ENCODE measurements around the gene IFIT2. TPM values are rescaled to one million over a fixed set of nuclear protein-coding genes. Genes with fewer than 3 reads are reported as not detected.

Gene IFIT2
- polyA plus RNA-seq, 6 donors from 2014 or later, result 9.4 to 22.7 (median 14.0) TPM

DNA sequence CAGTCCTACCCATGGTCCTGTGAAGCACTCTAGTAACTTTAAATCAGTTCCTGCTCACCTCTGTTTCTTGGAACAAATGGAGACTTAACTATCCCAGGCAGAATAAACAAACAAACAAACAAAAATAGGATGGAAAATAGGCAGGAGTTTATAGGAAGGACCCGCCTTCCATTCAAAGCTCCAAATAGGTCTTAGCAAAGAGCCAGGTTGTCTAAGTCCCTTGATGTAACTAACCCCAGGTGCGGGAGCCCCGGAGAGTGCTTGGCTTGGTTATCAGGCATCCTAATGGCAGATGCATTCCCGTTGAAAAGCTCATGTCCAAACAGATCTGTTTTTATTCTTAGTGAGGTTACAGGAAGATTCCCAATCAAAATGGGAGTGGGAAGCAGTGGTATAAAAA is 2.2 kb downstream of the IFIT2 start:
- Mint-ChIP-seq H3K4me3 (peak overlapping the region; percentile 77 to 98 (median 96)), H3K36me3 (peaks cover 30 to 31% of the 10 kb centered on the region in 2 donors), H3K4me1 (peaks cover 42 to 54% (median 48%) of the 10 kb centered on the region in 3 donors), H3K9me3 (peaks cover 0 to 7% (median 5%) of the 10 kb centered on the region in 7 donors), H3K27ac (peak overlapping the region in 4 of 6 donors; percentile 3 to 94 (median 33)), H3K27me3 (no peaks in the 10 kb centered on the region)
- no peak for ATAC-seq (ENCODE audit: low read depth in 2 of 2)
- DNase-seq, result no peak

DNA sequence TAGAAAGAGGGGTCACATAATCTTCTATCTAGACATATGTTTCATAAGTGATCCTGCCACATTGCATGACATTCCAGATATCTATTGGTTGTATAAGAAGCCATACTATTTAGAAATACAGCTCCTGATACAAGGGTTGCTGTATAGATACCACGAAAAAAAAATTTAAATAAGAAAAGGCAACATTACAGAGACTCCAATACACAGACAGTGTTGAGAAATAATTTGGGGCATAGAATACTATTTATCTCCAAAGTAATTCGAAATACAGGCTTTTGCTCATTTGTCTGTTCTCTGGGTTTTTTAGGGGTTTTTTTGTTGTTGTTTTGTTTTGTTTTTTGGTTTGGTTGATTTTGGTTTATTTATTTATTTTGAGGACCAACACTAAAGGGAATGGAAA is 2.6 kb downstream of the IFIT2 start:
- Mint-ChIP-seq H3K4me1 (peaks cover 45 to 54% (median 48%) of the 10 kb centered on the region in 3 donors), H3K9me3 (peaks cover 0 to 4% (median 2%) of the 10 kb centered on the region in 7 donors), H3K4me3 (peak overlapping the region in 4 of 8 donors; percentile 2 to 98 (median 58)), H3K27ac (peak overlapping the region in 1 of 6 donors; percentile 94), H3K27me3 (no peaks in the 10 kb centered on the region), H3K36me3 (peaks cover 35% of the 10 kb centered on the region in 2 donors)
- ATAC-seq (ENCODE audit: low read depth in 2 of 2) (no peak), DNase-seq (no peak)

DNA sequence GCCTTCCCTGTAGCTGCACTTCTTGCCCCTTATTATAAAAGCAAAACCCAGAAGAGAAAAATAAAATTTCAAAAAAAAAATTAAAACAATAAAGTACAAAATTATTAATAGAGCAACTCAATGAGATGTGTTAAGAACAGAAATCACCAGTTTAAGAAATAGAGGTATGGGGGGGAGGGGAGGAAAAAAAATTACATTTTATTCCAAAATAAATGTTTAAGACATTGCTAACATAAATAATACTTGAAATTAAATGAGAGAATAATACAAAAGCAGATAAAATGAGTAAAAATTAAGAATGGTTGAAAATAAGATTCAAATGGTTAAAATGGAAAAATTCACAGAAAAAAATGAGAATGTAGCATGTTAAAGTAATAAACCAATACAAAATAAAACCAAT is 3.1 kb downstream of the IFIT2 start:
- H3K4me1 Mint-ChIP-seq, result peaks cover 45 to 54% (median 48%) of the 10 kb centered on the region in 3 donors
- no peak for ATAC-seq (ENCODE audit: low read depth in 2 of 2)
- H3K4me3 Mint-ChIP-seq, result peak overlapping the region in 1 of 8 donors; percentile 98
- no peak for DNase-seq
- peaks cover 35 to 38% of the 10 kb centered on the region in 2 donors for H3K36me3 Mint-ChIP-seq
- peak overlapping the region in 1 of 6 donors; percentile 51 for H3K27ac Mint-ChIP-seq
- no peaks in the 10 kb centered on the region for H3K9me3 Mint-ChIP-seq
- no peaks in the 10 kb centered on the region for H3K27me3 Mint-ChIP-seq

DNA sequence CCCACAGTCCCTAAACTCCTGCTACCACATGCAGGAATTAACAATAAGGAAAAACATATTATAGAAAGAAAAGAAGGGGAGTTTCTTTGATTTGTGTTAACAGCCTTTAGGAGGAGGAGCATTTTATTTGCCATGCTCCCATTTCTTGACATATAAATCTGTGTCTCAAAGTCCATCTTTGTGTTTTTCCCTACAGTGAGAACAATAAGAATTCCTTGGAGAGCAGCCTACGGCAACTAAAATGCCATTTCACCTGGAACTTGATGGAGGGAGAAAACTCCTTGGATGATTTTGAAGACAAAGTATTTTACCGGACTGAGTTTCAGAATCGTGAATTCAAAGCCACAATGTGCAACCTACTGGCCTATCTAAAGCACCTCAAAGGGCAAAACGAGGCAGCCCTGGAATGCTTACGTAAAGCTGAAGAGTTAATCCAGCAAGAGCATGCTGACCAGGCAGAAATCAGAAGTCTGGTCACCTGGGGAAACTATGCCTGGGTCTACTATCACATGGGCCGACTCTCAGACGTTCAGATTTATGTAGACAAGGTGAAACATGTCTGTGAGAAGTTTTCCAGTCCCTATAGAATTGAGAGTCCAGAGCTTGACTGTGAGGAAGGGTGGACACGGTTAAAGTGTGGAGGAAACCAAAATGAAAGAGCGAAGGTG is 4.1 kb downstream of the IFIT2 start:
- H3K27ac Mint-ChIP-seq, result no peak overlapping the region
- H3K27me3 Mint-ChIP-seq, result no peaks in the 10 kb centered on the region
- peaks cover 35 to 38% of the 10 kb centered on the region in 2 donors for H3K36me3 Mint-ChIP-seq
- peaks cover 44 to 52% (median 47%) of the 10 kb centered on the region in 3 donors for H3K4me1 Mint-ChIP-seq
- ATAC-seq (ENCODE audit: low read depth in 2 of 2) (no peak), DNase-seq (no peak)
- peak overlapping the region in 1 of 8 donors; percentile 17 for H3K4me3 Mint-ChIP-seq
- H3K9me3 Mint-ChIP-seq, result no peaks in the 10 kb centered on the region

DNA sequence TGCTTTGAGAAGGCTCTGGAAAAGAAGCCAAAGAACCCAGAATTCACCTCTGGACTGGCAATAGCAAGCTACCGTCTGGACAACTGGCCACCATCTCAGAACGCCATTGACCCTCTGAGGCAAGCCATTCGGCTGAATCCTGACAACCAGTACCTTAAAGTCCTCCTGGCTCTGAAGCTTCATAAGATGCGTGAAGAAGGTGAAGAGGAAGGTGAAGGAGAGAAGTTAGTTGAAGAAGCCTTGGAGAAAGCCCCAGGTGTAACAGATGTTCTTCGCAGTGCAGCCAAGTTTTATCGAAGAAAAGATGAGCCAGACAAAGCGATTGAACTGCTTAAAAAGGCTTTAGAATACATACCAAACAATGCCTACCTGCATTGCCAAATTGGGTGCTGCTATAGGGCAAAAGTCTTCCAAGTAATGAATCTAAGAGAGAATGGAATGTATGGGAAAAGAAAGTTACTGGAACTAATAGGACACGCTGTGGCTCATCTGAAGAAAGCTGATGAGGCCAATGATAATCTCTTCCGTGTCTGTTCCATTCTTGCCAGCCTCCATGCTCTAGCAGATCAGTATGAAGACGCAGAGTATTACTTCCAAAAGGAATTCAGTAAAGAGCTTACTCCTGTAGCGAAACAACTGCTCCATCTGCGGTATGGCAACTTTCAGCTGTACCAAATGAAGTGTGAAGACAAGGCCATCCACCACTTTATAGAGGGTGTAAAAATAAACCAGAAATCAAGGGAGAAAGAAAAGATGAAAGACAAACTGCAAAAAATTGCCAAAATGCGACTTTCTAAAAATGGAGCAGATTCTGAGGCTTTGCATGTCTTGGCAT is 4.8 kb downstream of the IFIT2 start:
- Mint-ChIP-seq H3K9me3 (no peaks in the 10 kb centered on the region), H3K27ac (peak overlapping the region in 3 of 6 donors; percentile 17 to 61 (median 20)), H3K4me3 (no peak overlapping the region), H3K27me3 (no peaks in the 10 kb centered on the region), H3K4me1 (peaks cover 36 to 46% (median 39%) of the 10 kb centered on the region in 3 donors), H3K36me3 (peaks cover 35 to 38% of the 10 kb centered on the region in 2 donors)
- ATAC-seq (ENCODE audit: low read depth in 2 of 2) (no peak), DNase-seq (no peak)

DNA sequence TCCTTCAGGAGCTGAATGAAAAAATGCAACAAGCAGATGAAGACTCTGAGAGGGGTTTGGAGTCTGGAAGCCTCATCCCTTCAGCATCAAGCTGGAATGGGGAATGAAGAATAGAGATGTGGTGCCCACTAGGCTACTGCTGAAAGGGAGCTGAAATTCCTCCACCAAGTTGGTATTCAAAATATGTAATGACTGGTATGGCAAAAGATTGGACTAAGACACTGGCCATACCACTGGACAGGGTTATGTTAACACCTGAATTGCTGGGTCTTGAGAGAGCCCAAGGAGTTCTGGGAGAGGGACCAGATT is 5.4 kb downstream of the IFIT2 start:
- Mint-ChIP-seq H3K36me3 (peaks cover 35 to 38% of the 10 kb centered on the region in 2 donors), H3K9me3 (no peaks in the 10 kb centered on the region), H3K4me1 (peaks cover 33 to 44% (median 34%) of the 10 kb centered on the region in 3 donors), H3K27me3 (no peaks in the 10 kb centered on the region), H3K4me3 (no peak overlapping the region), H3K27ac (peak overlapping the region in 1 of 6 donors; percentile 17)
- ATAC-seq (ENCODE audit: low read depth in 2 of 2) (no peak), DNase-seq (no peak)

DNA sequence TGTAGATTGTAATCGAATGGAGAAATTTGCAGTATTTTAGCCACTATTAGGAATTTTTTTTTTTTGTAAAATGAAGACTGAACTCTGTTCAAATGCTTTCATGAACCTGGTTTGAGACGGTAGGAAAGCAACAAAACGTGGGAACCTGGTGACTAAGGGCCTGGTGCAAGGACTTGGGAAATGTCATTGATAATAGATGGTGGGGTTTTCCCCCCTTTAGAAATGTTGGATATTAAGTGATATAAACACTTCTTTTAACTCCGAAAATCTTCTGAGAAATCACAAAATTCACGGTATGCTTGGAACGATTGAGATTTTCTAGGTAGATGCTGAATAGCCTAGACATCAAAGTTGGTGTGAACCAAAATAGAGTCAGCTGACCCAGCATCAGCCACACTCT is 6.4 kb downstream of the IFIT2 start:
- H3K9me3 Mint-ChIP-seq, result no peaks in the 10 kb centered on the region
- no peak for DNase-seq
- no peak overlapping the region for H3K4me3 Mint-ChIP-seq
- peaks cover 35 to 38% of the 10 kb centered on the region in 2 donors for H3K36me3 Mint-ChIP-seq
- no peak for ATAC-seq (ENCODE audit: low read depth in 2 of 2)
- peak overlapping the region in 1 of 6 donors; percentile 38 for H3K27ac Mint-ChIP-seq
- peaks cover 23 to 34% (median 25%) of the 10 kb centered on the region in 3 donors for H3K4me1 Mint-ChIP-seq
- H3K27me3 Mint-ChIP-seq, result no peaks in the 10 kb centered on the region

DNA sequence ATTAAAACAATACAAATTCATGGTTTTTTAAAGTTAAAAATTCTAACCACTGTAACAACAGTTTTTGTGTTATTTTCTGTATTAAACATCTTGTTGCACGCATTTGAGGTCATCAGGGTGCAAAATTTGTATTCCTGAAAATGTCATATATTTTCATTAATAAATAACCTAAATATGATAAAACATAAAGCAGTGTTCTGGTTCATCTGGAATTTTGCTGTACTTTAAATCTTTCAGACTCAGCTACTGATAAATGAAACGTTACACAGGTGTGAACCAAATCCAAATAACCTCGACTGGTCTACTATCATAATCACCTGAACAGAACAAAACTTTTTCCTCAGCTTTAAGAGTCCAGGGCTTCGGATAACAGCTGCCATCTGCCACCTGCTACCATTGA is 6.9 kb downstream of the IFIT2 start:
- H3K4me3 Mint-ChIP-seq, result no peak overlapping the region
- peaks cover 35 to 38% of the 10 kb centered on the region in 2 donors for H3K36me3 Mint-ChIP-seq
- no peaks in the 10 kb centered on the region for H3K9me3 Mint-ChIP-seq
- no peaks in the 10 kb centered on the region for H3K27me3 Mint-ChIP-seq
- no peak for DNase-seq
- ATAC-seq (ENCODE audit: low read depth in 2 of 2), result no peak
- H3K27ac Mint-ChIP-seq, result no peak overlapping the region
- peaks cover 18 to 29% (median 20%) of the 10 kb centered on the region in 3 donors for H3K4me1 Mint-ChIP-seq

DNA sequence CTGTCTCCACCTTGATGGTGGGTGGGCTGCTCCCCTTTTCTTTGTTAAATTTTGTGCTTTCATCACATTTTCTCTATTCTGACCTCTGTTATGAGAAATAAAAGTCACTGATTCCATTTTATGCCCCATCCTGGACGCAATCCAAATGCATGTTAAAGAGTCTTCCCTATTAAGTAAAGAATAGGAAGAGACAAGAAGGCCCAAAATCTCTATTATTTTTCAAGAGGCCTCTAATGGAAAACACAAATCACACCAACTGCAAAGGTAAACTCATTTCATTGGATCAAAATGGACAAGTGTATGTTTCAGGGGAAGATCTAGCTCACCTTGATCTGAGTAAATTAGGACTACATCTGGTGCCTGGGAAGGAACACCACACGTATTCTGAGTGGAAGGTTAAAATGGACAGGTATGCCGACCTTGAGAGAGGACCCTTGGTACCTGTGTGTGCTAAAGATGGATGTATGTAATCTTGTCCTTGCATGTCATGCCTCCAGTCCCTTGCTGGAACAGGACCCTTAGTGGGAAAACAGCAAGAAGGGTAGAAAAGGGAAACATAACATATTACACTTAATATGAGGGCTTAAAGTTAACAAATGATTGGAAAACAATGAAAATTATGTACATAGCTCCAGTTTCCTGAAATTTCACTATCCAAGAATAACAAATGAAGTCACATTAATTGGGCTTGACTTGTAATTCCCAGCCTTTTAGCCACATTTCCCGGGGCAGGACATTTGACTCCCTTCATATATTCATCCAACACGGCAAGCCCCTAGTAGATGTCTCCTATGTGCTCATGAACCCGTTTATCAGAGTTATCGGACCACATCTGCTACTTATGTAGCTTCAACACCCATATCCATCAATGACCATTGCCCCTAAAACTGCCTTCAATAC is 7.6 kb downstream of the IFIT2 start:
- Mint-ChIP-seq H3K27me3 (no peaks in the 10 kb centered on the region), H3K27ac (peak overlapping the region in 2 of 6 donors; percentile 1 to 4), H3K9me3 (no peaks in the 10 kb centered on the region), H3K4me3 (no peak overlapping the region), H3K36me3 (peaks cover 35 to 38% of the 10 kb centered on the region in 2 donors), H3K4me1 (peaks cover 12 to 23% (median 14%) of the 10 kb centered on the region in 3 donors)
- no peak for ATAC-seq (ENCODE audit: low read depth in 2 of 2)
- no peak for DNase-seq

DNA sequence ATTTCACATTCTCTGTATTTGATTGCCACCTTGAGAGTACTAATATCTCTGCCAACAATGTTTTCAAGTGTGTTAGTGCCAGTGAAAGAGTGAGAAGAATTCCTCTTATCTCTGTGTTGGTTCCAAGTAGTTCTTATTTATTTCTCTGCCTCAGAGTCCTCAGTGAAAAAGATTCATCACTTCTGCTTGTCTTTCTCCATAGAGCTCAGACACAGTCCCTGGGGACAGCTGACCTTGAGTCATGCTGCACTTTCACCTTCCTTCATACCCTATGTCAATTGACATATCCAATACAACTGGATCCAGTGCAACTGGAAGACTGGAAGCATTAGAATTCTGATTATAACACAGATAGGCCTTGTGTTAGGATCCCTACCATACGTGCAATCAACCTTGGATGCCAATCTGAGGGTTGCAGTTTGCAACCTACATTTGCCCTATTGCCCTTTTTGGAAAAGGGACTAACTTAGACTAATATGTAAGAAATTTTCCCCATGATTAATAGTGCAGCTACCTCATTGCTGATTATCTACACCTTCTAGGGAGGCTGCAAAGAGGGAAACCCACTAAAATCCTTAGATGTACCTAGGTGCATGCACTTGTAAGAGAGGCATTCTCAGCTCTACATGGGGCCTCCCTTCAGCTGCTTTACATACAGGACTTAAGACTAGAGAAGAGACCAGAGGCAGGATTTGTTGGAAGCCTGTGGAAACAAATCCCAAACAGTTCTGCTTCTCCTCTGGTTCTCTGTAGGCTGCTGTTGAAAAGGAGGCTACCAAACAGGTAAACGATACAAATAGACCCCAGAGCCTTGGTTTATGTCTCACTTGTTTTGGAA is 8.4 kb downstream of the IFIT2 start:
- no peak overlapping the region for H3K27ac Mint-ChIP-seq
- ATAC-seq (ENCODE audit: low read depth in 2 of 2), result no peak

DNA sequence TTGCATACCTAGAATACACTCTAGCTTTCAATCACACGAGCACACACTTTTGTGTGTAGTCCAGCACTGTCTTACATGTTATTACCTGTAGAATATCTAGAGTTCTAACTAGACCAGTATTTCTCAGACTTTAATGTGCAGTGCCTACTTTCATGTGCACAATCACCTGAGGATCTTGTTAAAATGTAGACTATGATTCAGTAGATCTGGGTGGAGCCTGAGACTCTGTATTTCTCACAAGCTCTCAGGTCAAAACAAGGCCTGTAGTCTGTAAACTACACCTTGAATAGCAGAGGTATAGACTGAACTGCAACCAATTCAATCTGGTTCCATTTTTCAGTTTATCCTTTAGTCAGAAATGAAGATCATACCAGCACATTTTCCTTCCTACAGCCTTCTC is 11.1 kb downstream of the IFIT2 start:
- Mint-ChIP-seq H3K9me3 (peaks cover 0 to 6% (median 3%) of the 10 kb centered on the region in 7 donors), H3K4me3 (no peak overlapping the region), H3K27ac (no peak overlapping the region), H3K27me3 (no peaks in the 10 kb centered on the region), H3K4me1 (peaks cover 2 to 4% (median 3%) of the 10 kb centered on the region in 3 donors), H3K36me3 (peaks cover 14 to 20% of the 10 kb centered on the region in 2 donors)
- ATAC-seq (ENCODE audit: low read depth in 2 of 2), result no peak
- no peak for DNase-seq

More for the DNA sequence above, 8.4 kb downstream of the IFIT2 start:
- H3K4me1 Mint-ChIP-seq, result peaks cover 6 to 14% (median 14%) of the 10 kb centered on the region in 3 donors
- no peaks in the 10 kb centered on the region for H3K27me3 Mint-ChIP-seq
- no peaks in the 10 kb centered on the region for H3K9me3 Mint-ChIP-seq
- DNase-seq, result no peak
- no peak overlapping the region for H3K4me3 Mint-ChIP-seq
- H3K36me3 Mint-ChIP-seq, result peaks cover 35 to 38% of the 10 kb centered on the region in 2 donors

DNA sequence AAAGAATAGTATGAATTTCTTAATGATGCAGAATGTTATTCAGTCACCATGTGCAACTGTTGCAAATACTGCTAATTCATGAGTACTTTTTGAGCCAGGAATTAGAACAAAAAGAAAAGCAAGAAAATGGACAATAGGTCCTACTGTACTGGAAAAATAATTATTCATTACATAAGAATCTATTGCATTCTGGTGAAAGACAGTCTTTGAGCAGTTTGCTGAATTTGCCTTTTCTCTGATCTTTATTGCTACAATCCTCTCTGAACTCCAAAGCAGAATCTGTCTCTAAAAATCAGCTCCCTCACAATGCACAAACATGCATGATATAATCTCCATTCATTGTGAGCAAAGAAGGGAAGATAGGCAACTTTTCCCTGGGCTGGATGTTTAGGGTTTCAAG is 12.8 kb downstream of the IFIT2 start:
- Mint-ChIP-seq H3K27me3 (no peaks in the 10 kb centered on the region), H3K27ac (no peak overlapping the region), H3K4me1 (peaks cover 0 to 3% (median 0%) of the 10 kb centered on the region in 3 donors), H3K36me3 (peaks cover under 1 to 18% of the 10 kb centered on the region in 2 donors), H3K9me3 (peaks cover 0 to 6% (median 5%) of the 10 kb centered on the region in 7 donors), H3K4me3 (no peak overlapping the region)
- ATAC-seq (ENCODE audit: low read depth in 2 of 2) (no peak), DNase-seq (no peak)
